Upper lobe of right lung (tissue), 1 donor: ENCODE results near the gene ZNF672. TPM values are rescaled to one million over a fixed set of nuclear protein-coding genes. Genes with fewer than 3 reads are reported as not detected.
"Not testable (repeated sequence)": the region's sequence is repeated elsewhere in the genome, so short reads cannot be mapped to it uniquely, and the experiment has no call there.

Source experiments
- ATAC-seq: fragments of 200-7000 bp; cut with Tn5 transposase; one replicate; pipeline ENCODE4 v1.9.1; 2020; ENCODE audit warnings: mild to moderate bottlenecking, moderate library complexity
- DNase-seq: peaks from one replicate; pipeline ENCODE4 v3.0.0-alpha.2; 2020
- H3K27ac ChIP-seq: fragments of 200-600 bp; one replicate; pipeline ENCODE4 v1.8.0; 2022
- H3K27me3 ChIP-seq: fragments of 200-600 bp; one replicate; pipeline ENCODE4 v1.8.0; 2022; ENCODE audit warnings: mild to moderate bottlenecking
- H3K36me3 ChIP-seq: fragments of 200-600 bp; one replicate; pipeline ENCODE4 v1.8.0; 2022
- H3K4me1 ChIP-seq: fragments of 200-600 bp; one replicate; pipeline ENCODE4 v1.8.0; 2022
- H3K4me3 ChIP-seq: fragments of 200-600 bp; one replicate; pipeline ENCODE4 v1.8.0; 2022; ENCODE audit warnings: mild to moderate bottlenecking
- H3K9me3 ChIP-seq: fragments of 200-600 bp; one replicate; pipeline ENCODE4 v1.8.0; 2022
- intact Hi-C: fragments of 100-400 bp; cut with DNase I; formaldehyde crosslinking; loops from one replicate; pipeline ENCODE4 v1.11.0; 2022
- total RNA-seq: library from RNA; stranded (reverse); fragmentation: NEBNext Ultra II Directional; extraction: Animal tissue kit (Norgen Biotek cat#: 25700); gene quantifications from one replicate; pipeline ENCODE4 v1.2.1, GENCODE V29; 2021
- TF ChIP-seq, protein P1 (sequence below): fragments of 200-600 bp; IDR thresholded peaks from one replicate; pipeline ENCODE4 v1.8.0; 2022; ENCODE audit warnings: antibody characterized with exemption
- donor health status: DM: no; HTN: yes; CAD: no; lungs with severe emphysema.

Gene ZNF672
- total RNA-seq, 1 donor from 2014 or later, result 38.1 TPM

GRCh38 chr1:248871837-248872401 is 33.9 kb downstream of the ZNF672 start:
- Histone ChIP-seq H3K4me3 (peak overlapping the region; percentile 73), H3K36me3 (no peaks in the 10 kb centered on the region), H3K9me3 (no peaks in the 10 kb centered on the region), H3K27me3 (no peaks in the 10 kb centered on the region), H3K27ac (peak overlapping the region; percentile 95), H3K4me1 (no peaks in the 10 kb centered on the region)
- intact Hi-C loops, result no loop called here
- TF ChIP-seq, protein P1, sequence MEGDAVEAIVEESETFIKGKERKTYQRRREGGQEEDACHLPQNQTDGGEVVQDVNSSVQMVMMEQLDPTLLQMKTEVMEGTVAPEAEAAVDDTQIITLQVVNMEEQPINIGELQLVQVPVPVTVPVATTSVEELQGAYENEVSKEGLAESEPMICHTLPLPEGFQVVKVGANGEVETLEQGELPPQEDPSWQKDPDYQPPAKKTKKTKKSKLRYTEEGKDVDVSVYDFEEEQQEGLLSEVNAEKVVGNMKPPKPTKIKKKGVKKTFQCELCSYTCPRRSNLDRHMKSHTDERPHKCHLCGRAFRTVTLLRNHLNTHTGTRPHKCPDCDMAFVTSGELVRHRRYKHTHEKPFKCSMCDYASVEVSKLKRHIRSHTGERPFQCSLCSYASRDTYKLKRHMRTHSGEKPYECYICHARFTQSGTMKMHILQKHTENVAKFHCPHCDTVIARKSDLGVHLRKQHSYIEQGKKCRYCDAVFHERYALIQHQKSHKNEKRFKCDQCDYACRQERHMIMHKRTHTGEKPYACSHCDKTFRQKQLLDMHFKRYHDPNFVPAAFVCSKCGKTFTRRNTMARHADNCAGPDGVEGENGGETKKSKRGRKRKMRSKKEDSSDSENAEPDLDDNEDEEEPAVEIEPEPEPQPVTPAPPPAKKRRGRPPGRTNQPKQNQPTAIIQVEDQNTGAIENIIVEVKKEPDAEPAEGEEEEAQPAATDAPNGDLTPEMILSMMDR, result no peak
- DNase-seq (no peak), ATAC-seq (no peak)

DNA sequence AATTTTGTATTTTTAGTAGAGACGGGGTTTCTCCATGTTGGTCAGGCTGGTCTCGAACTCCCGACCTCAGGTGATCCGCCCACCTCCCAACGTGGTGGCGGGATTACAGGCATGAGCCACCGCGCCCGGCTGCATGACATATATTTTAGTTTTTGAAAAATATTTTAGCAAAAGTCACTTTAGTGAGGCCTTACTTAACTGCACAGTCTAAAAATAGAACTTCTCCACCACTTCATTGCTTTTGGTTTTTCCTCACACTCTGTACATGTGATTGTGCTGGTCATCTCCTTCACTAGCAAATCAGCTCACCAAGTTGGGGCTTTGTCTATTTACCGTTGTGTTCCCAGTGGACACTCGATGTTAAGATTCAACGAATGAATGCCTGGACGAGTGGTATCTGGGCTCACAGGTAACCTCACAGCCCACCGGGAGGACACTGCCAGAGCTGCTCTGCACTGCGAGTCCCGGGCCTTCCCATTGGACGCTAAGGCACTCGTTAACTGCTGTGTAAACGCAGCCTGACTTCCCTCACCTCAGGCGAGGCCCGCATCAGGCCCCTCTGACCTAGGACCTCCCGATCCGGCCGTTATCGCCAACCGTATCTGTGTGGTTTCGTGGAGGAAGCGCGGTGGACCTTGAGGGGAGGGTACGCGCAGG is 34.9 kb downstream of the ZNF672 start:
- H3K4me3 ChIP-seq, result peak overlapping the region; percentile 73
- no peaks in the 10 kb centered on the region for H3K36me3 ChIP-seq
- intact Hi-C loops, result no loop called here
- ATAC-seq (peak; percentile 82), DNase-seq (peak; percentile 81)
- TF ChIP-seq, protein P1, result no peak
- H3K4me1 ChIP-seq, result no peaks in the 10 kb centered on the region
- no peaks in the 10 kb centered on the region for H3K9me3 ChIP-seq
- H3K27ac ChIP-seq, result peak overlapping the region; percentile 95
- no peaks in the 10 kb centered on the region for H3K27me3 ChIP-seq

DNA sequence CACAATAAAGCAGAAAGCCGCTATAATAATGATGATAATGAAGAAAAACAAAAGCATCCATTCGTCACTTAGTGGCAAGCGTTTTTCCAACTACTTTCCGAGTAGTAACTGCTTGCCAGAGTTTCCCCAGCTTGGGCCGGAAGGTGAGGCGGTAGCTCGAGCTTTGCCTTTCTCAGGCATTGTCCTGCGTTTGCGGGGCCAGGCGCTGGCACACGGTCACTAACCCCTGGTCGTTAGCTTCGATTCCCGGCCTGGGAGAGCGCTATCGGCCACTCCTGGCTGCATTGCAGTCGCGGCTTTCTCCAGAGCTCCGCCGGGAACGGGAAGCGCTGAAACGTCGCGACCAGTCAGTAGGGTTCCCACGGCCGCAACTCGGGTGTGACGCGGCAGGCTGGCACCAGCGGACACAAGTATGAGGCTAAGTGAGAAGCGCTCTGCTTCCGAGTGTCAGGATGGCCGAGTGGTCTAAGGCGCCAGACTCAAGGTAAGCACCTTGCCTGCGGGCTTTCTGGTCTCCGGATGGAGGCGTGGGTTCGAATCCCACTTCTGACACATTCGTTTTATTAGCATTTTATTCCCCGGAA is 35.5 kb downstream of the ZNF672 start:
- peak overlapping the region; percentile 73 for H3K4me3 ChIP-seq
- DNase-seq (peak; percentile 94), ATAC-seq (peak; percentile 92)
- intact Hi-C loops, result no loop called here
- H3K27me3 ChIP-seq, result no peaks in the 10 kb centered on the region
- TF ChIP-seq, protein P1, result no peak
- no peaks in the 10 kb centered on the region for H3K9me3 ChIP-seq
- no peaks in the 10 kb centered on the region for H3K4me1 ChIP-seq
- no peaks in the 10 kb centered on the region for H3K36me3 ChIP-seq
- H3K27ac ChIP-seq, result peak overlapping the region; percentile 95

- H3K4me1 ChIP-seq, result no peaks in the 10 kb centered on the region
- no peaks in the 10 kb centered on the region for H3K9me3 ChIP-seq
- DNase-seq (peak; percentile 83), ATAC-seq (peak; percentile 75)
- no peaks in the 10 kb centered on the region for H3K36me3 ChIP-seq
- H3K27me3 ChIP-seq, result no peaks in the 10 kb centered on the region
- TF ChIP-seq, protein P1, result no peak
- H3K4me3 ChIP-seq, result peak overlapping the region; percentile 73
- intact Hi-C loops, result no loop called here
- H3K27ac ChIP-seq, result peak overlapping the region; percentile 95
These were observed 36.0 kb downstream of the ZNF672 start for GRCh38 chr1:248873993-248874533.

DNA sequence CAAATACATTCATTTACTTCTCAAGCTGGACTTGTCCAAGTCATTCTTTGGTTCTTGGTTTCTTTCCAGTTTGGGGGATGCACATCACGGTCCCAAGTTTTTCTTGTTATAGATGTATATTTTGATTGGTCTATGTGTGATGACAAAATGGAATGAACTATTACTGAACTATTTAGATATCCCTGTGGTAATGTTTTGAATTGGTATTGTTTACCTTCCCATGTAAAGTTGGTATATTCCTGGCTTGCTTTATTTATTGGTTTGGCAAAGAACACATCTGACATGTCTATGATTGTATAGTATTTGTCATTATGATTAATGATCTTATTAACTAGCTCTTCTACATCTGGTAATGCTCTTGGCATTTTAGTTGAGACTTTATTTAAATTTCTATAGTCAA is 43.2 kb downstream of the ZNF672 start:
- no peaks in the 10 kb centered on the region for H3K9me3 ChIP-seq
- no peaks in the 10 kb centered on the region for H3K36me3 ChIP-seq
- H3K27me3 ChIP-seq, result no peaks in the 10 kb centered on the region
- intact Hi-C loops, result no loop called here
- no peak for ATAC-seq
- no peaks in the 10 kb centered on the region for H3K4me1 ChIP-seq
- no peak overlapping the region for H3K4me3 ChIP-seq
- no peak overlapping the region for H3K27ac ChIP-seq
- TF ChIP-seq, protein P1, result no peak
- no peak for DNase-seq

- H3K27ac ChIP-seq, intact Hi-C loops, H3K4me1 ChIP-seq, ATAC-seq, H3K4me3 ChIP-seq, H3K27me3 ChIP-seq, H3K9me3 ChIP-seq, H3K36me3 ChIP-seq, DNase-seq: not testable (repeated sequence)
These were observed 44.4 kb downstream of the ZNF672 start for GRCh38 chr1:248882427-248882826.
